Choroid plexus epithelial cell (primary cell): ENCODE measurements around the gene AREG.
A peak's percentile ranks its signal among the peaks of the same experiment; 100 is the strongest.

Experiments
- DNase-seq: peaks from one replicate; pipeline ENCODE4 v3.0.0-alpha.2; 2010; ENCODE audit warnings: low read depth
- H3K4me3 ChIP-seq: 2 replicates; pipeline ENCODE4 v1.5.1; 2011; ENCODE audit warnings: low read depth, mild to moderate bottlenecking, control low read depth, low read length, moderate library complexity
- CTCF ChIP-seq: conservative IDR thresholded peaks from 2 replicates; pipeline ENCODE4 v1.5.1; 2011; ENCODE audit warnings: low read depth, mild to moderate bottlenecking, control low read depth, inconsistent platforms, low read length, moderate library complexity

AREG gene

GRCh38 chr4:74441744-74442143 is 3.2 kb upstream of the AREG start:
- no peak overlapping the region for H3K4me3 ChIP-seq
- DNase-seq = no peak
- TF ChIP-seq CTCF = no peak

- peak overlapping the region; percentile 81 for H3K4me3 ChIP-seq
- peak; percentile 56 for DNase-seq
- TF ChIP-seq CTCF = peak; percentile 8
These were observed 1.4 kb downstream of the AREG start for GRCh38 chr4:74446193-74446868.

- DNase-seq = peak; percentile 26
- no peak for TF ChIP-seq CTCF
- H3K4me3 ChIP-seq = peak overlapping the region; percentile 81
These were observed 2.0 kb downstream of the AREG start for GRCh38 chr4:74446896-74447295.

- peak; percentile 51 for DNase-seq
- peak overlapping the region; percentile 81 for H3K4me3 ChIP-seq
- TF ChIP-seq CTCF = no peak
These were observed 2.8 kb downstream of the AREG start for GRCh38 chr4:74447636-74448233.

- H3K4me3 ChIP-seq = peak overlapping the region; percentile 81
- peak; percentile 70 for DNase-seq
- TF ChIP-seq CTCF = no peak
These were observed 4.8 kb downstream of the AREG start for GRCh38 chr4:74449571-74450297.

GRCh38 chr4:74450298-74450683 is 5.4 kb downstream of the AREG start:
- no peak for TF ChIP-seq CTCF
- DNase-seq = peak; percentile 37
- H3K4me3 ChIP-seq = no peak overlapping the region
